ENCODE results near the gene CLIC6. TPM values are rescaled to one million over a fixed set of nuclear protein-coding genes. Genes with fewer than 3 reads are reported as not detected.
A peak's percentile ranks its signal among the peaks of the same experiment; 100 is the strongest.

The CLIC6 gene
- total RNA-seq, 1 donor: under 0.01 TPM

GRCh38 chr21:34640858-34641257 is 27.9 kb upstream of the CLIC6 start:
- TF ChIP-seq CTCF (IDR thresholded peaks at IDR 0.05; ENCODE audit: insufficient read depth, low read depth, low read length): no peak
- no peak overlapping the region for H3K4me3 ChIP-seq (ENCODE audit: low read depth, low read length)
- DNase-seq (ENCODE audit: low read depth): peak; percentile 54

GRCh38 chr21:34642211-34643075 is 26.4 kb upstream of the CLIC6 start:
- TF ChIP-seq CTCF (IDR thresholded peaks at IDR 0.05; ENCODE audit: insufficient read depth, low read depth, low read length): no peak
- no peak overlapping the region for H3K4me3 ChIP-seq (ENCODE audit: low read depth, low read length)
- DNase-seq (ENCODE audit: low read depth): peak; percentile 30

- H3K4me3 ChIP-seq (ENCODE audit: low read depth, low read length): no peak overlapping the region
- no peak for DNase-seq (ENCODE audit: low read depth)
- TF ChIP-seq CTCF (IDR thresholded peaks at IDR 0.05; ENCODE audit: insufficient read depth, low read depth, low read length): no peak
These were observed 24.0 kb upstream of the CLIC6 start for GRCh38 chr21:34644825-34645224.

GRCh38 chr21:34647555-34647954 is 21.2 kb upstream of the CLIC6 start:
- no peak for DNase-seq (ENCODE audit: low read depth)
- TF ChIP-seq CTCF (IDR thresholded peaks at IDR 0.05; ENCODE audit: insufficient read depth, low read depth, low read length): no peak
- H3K4me3 ChIP-seq (ENCODE audit: low read depth, low read length): no peak overlapping the region

- no peak for DNase-seq (ENCODE audit: low read depth)
These were observed 20.0 kb upstream of the CLIC6 start for GRCh38 chr21:34648739-34649297.

GRCh38 chr21:34649400-34649799 is 19.4 kb upstream of the CLIC6 start:
- no peak for TF ChIP-seq CTCF (IDR thresholded peaks at IDR 0.05; ENCODE audit: insufficient read depth, low read depth, low read length)
- H3K4me3 ChIP-seq (ENCODE audit: low read depth, low read length): no peak overlapping the region
- DNase-seq (ENCODE audit: low read depth): no peak

More at GRCh38 chr21:34648739-34649297, 20.0 kb upstream of the CLIC6 start:
- no peak for TF ChIP-seq CTCF (IDR thresholded peaks at IDR 0.05; ENCODE audit: insufficient read depth, low read depth, low read length)
- no peak overlapping the region for H3K4me3 ChIP-seq (ENCODE audit: low read depth, low read length)

Measured in fibroblast of villous mesenchyme (primary cell).